PC-9 (cell line): ENCODE measurements around the gene TNP2. TPM values are rescaled to one million over a fixed set of nuclear protein-coding genes. Genes with fewer than 3 reads are reported as not detected.

Source experiments
- BruUV-seq: library from RNA; stranded (reverse); fragments of 400-500 nt; replicated peaks from 2 replicates; lab custom pipeline; 2021; lab: Mats Ljungman, UMichigan
- CTCF ChIA-PET: fragments of 300-600 bp; sonication (Branson Sonifier 250); formaldehyde crosslinking; loops from one replicate; lab custom pipeline; 2022; ENCODE audit warnings: antibody characterized with exemption; lab: Charles Lee
- POLR2A ChIA-PET: fragments of 300-600 bp; sonication (Branson Sonifier 250); formaldehyde crosslinking; loops from one replicate; lab custom pipeline; 2022; ENCODE audit warnings: antibody characterized with exemption; ENCODE audit not compliant: unreplicated experiment; lab: Charles Lee
- DNase-seq, 2 experiments: peaks; one replicate each; pipeline versions ENCODE4 v3.0.0 to v3.0.0-alpha.2; 2015 to 2022; ENCODE audit warnings: mixed read lengths in 1 of 2
- H2AFZ ChIP-seq: fragments of 200-600 bp; sonication (generic); 2 replicates; pipeline ENCODE4 v1.8.1; 2017; ENCODE audit warnings: antibody characterized with exemption
- H3F3A ChIP-seq: fragments of 200-600 bp; sonication (generic); 2 replicates; pipeline ENCODE4 v1.8.1; 2017; ENCODE audit warnings: antibody characterized with exemption, mild to moderate bottlenecking, low read depth; ENCODE audit not compliant: insufficient read depth
- H3K27ac ChIP-seq: fragments of 200-600 bp; sonication (generic); 2 replicates; pipeline ENCODE4 v1.6.1; 2016; ENCODE audit warnings: mixed run types
- H3K27me3 ChIP-seq: fragments of 200-600 bp; sonication (generic); 2 replicates; pipeline ENCODE4 v1.6.1; 2016; ENCODE audit warnings: low read depth, mixed run types; ENCODE audit not compliant: insufficient read depth
- H3K36me3 ChIP-seq: fragments of 200-600 bp; sonication (generic); 2 replicates; pipeline ENCODE4 v1.6.1; 2016; ENCODE audit warnings: low read depth, mixed run types
- H3K4me1 ChIP-seq: fragments of 200-600 bp; sonication (generic); replicated peaks from 2 replicates; pipeline ENCODE4 v1.6.1; 2016; ENCODE audit warnings: mixed run types; ENCODE audit not compliant: insufficient read depth
- H3K4me2 ChIP-seq: fragments of 200-600 bp; sonication (generic); 2 replicates; pipeline ENCODE4 v1.6.1; 2017; ENCODE audit warnings: mixed run types
- H3K4me3 ChIP-seq: fragments of 200-600 bp; sonication (generic); 2 replicates; pipeline ENCODE4 v1.6.1; 2016; ENCODE audit warnings: mixed run types
- H3K79me2 ChIP-seq: fragments of 200-600 bp; sonication (generic); 2 replicates; pipeline ENCODE4 v1.6.1; 2017; ENCODE audit warnings: low read depth, mixed run types
- H3K9me2 ChIP-seq: fragments of 200-600 bp; sonication (generic); 2 replicates; pipeline ENCODE4 v1.8.1; 2017; ENCODE audit warnings: mild to moderate bottlenecking; ENCODE audit not compliant: insufficient read depth
- H3K9me3 ChIP-seq: fragments of 200-600 bp; sonication (generic); 2 replicates; pipeline ENCODE4 v1.8.1; 2016; ENCODE audit warnings: low read depth; ENCODE audit not compliant: insufficient read depth
- H4K20me1 ChIP-seq: fragments of 200-600 bp; sonication (generic); 2 replicates; pipeline ENCODE4 v1.8.1; 2017; ENCODE audit not compliant: insufficient read depth
- CTCF ChIP-seq: fragments of 200-600 bp; sonication (generic); conservative IDR thresholded peaks from 2 replicates; pipeline ENCODE4 v1.6.1; 2017; ENCODE audit warnings: mixed run types, antibody characterized with exemption, mild to moderate bottlenecking, moderate library complexity
- EZH2 ChIP-seq: fragments of 200-600 bp; sonication (generic); IDR thresholded peaks from 2 replicates; pipeline ENCODE4 v1.8.0; 2017; ENCODE audit warnings: antibody characterized with exemption, low read depth
- intact Hi-C: fragments of 100-400 bp; cut with micrococcal nuclease; formaldehyde crosslinking; loops from one replicate; pipeline ENCODE4 v1.10.0; 2022; ENCODE audit not compliant: unreplicated experiment
- total RNA-seq: library from RNA; stranded (reverse); gene quantifications from 2 replicates; pipeline ENCODE4 v1.2.3, GENCODE V29; 2021

TNP2 gene
- total RNA-seq, 1 experiment from 2014 or later, result not detected

GRCh38 chr16:11271610-11272009, 2.5 kb upstream of the TNP2 start:
- Histone ChIP-seq H3K36me3 (no peaks in the 10 kb centered on the region), H4K20me1 (no peaks in the 10 kb centered on the region), H3F3A (no peaks in the 10 kb centered on the region), H3K9me3 (no peaks in the 10 kb centered on the region), H3K79me2 (no peaks in the 10 kb centered on the region), H3K27me3 (peaks cover 10% of the 10 kb centered on the region; the same call in 1 of the 2 replicates), H2AFZ (no peak overlapping the region), H3K4me1 (no peaks in the 10 kb centered on the region), H3K4me3 (no peak overlapping the region), H3K9me2 (no peaks in the 10 kb centered on the region), H3K4me2 (no peak overlapping the region), H3K27ac (no peak overlapping the region)
- POLR2A ChIA-PET, result no interaction called here
- intact Hi-C loops, result no loop called here
- no peak for TF ChIP-seq EZH2
- TF ChIP-seq CTCF, result no peak
- no peak for DNase-seq
- CTCF ChIA-PET, result no interaction called here
- BruUV-seq, result no TSS peak

- CTCF ChIA-PET, result interaction anchor here (0.6 kb wide), 1 partner anchor 121 kb away, joined by 3 read pairs; no protein-coding TSS in a partner anchor
These were observed 1.6 kb upstream of the TNP2 start for GRCh38 chr16:11270602-11271162.

GRCh38 chr16:11265124-11265523, 4.0 kb downstream of the TNP2 start:
- H3K27me3 ChIP-seq, result peaks cover 7% of the 10 kb centered on the region; the same call in 1 of the 2 replicates
- POLR2A ChIA-PET, result no interaction called here
- H3K4me2 ChIP-seq, result no peak overlapping the region
- BruUV-seq, result no TSS peak
- DNase-seq, result no peak
- no peak overlapping the region for H3K4me3 ChIP-seq
- no peaks in the 10 kb centered on the region for H3K79me2 ChIP-seq
- intact Hi-C loops, result no loop called here
- no peaks in the 10 kb centered on the region for H3K36me3 ChIP-seq
- no peak overlapping the region for H2AFZ ChIP-seq
- no peaks in the 10 kb centered on the region for H3K4me1 ChIP-seq
- no peaks in the 10 kb centered on the region for H3K9me2 ChIP-seq
- no peaks in the 10 kb centered on the region for H3K9me3 ChIP-seq
- no peaks in the 10 kb centered on the region for H4K20me1 ChIP-seq
- no peaks in the 10 kb centered on the region; the same call in 1 of the 2 replicates for H3F3A ChIP-seq
- TF ChIP-seq CTCF (no peak), EZH2 (no peak)
- no peak overlapping the region for H3K27ac ChIP-seq
- CTCF ChIA-PET, result no interaction called here

More at GRCh38 chr16:11270602-11271162, 1.6 kb upstream of the TNP2 start:
- no peak for DNase-seq
- no peaks in the 10 kb centered on the region for H3K36me3 ChIP-seq
- no peaks in the 10 kb centered on the region for H3K9me3 ChIP-seq
- H3K9me2 ChIP-seq, result no peaks in the 10 kb centered on the region
- H3K4me3 ChIP-seq, result no peak overlapping the region
- H3K4me2 ChIP-seq, result no peak overlapping the region
- H2AFZ ChIP-seq, result no peak overlapping the region
- intact Hi-C loops, result no loop called here
- H4K20me1 ChIP-seq, result no peaks in the 10 kb centered on the region
- no peaks in the 10 kb centered on the region for H3K4me1 ChIP-seq
- BruUV-seq, result no TSS peak
- H3K27me3 ChIP-seq, result peaks cover 10% of the 10 kb centered on the region; the same call in 1 of the 2 replicates
- no peaks in the 10 kb centered on the region for H3K79me2 ChIP-seq
- no peak overlapping the region for H3K27ac ChIP-seq
- POLR2A ChIA-PET, result no interaction called here
- no peaks in the 10 kb centered on the region for H3F3A ChIP-seq
- TF ChIP-seq EZH2, result no peak
- no peak for TF ChIP-seq CTCF
